HG02588 (cell line): ENCODE results near the gene SOX18.

Source experiments
- ATAC-seq: cut with Tn5 transposase; IDR thresholded peaks from one replicate; pipeline ENCODE4 v1.9.1; 2021; ENCODE audit warnings: mild to moderate bottlenecking, moderate library complexity; ENCODE audit not compliant: unreplicated experiment

SOX18 gene

DNA sequence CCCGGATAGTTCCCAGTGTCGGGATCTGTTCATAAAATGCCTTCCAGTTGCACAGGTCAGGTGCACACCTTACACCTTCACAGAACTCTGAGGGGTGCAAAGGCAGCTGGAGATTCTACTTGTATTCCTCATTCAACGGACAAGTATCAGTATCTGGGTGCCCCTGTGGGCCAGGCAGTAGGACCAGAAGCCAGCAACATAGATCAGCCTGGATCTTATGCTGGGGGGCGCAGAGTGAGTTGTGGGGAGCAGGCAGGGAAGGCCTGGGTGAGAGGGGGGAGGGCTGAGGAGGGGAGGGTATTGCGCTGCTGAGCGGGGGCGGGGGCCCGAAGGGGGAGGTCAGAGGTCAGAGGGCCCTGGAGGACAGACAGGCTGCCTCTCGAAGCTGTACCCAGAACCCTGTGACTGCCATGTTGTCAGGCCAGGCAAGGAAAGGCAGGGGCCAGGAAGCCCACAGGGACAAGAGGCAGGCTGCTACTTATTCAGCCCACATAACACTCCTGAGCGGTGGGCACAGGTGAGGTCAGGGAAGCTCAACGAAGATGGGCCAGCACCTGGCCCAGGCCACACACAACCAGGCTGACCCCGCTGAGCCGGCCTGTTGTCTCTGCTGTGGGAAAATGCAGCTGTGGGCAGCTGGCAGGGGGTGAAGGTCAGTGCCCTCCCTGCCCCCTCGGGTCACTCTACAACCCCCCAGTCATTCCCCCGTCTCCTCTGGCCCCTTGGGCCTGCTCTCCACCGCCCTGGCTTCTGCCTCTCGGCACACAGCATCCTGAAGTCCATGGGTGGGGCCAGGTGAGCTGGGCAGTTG, 31.6 kb upstream of the SOX18 start:
- no peak for ATAC-seq

DNA sequence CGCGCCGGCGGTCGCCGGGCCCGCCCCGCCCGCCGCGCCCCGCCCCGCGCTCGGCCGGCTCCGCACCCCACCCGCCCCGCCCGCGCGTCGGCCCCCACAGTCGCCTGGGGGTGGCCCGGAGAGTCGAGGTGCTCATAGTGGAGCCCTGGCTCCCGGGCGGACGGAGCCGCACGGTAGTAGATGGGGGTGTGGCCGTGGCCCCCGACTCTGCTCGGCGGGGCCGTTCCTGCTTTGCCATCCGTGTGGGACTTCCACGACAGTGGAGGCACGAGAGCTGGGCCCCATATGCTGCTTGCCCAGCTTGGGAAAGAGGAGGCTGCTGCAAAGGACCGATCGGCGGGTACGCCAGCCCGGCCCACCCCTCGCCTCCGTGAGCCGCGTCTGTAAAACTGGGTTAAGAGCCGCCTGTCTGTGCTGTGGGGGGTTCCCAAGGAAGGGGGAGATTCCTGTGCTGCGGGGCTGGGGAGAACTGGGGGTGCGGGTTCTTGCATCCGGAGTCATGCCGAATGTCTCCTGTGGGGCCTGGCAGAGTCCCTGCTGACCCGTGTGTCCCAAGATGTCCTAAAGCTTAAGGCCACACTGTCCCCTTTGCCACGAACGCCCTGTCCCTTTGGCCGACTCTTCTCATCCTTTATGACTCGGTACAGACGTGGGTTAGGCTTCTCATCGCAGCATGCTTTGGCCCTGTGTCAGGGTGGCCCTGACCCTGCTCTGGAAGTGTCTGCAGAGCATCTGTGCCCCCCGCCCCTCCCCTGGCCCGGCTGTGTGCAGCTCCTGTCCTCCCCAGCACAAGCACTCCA, 30.8 kb upstream of the SOX18 start, which contains the start of gene OPRL1:
Gene OPRL1, plus strand, starts transcription at position 70 of the 800 bp plus-strand sequence. CDS start 12,639 bp downstream, outside the sequence.
- ATAC-seq, result no peak

DNA sequence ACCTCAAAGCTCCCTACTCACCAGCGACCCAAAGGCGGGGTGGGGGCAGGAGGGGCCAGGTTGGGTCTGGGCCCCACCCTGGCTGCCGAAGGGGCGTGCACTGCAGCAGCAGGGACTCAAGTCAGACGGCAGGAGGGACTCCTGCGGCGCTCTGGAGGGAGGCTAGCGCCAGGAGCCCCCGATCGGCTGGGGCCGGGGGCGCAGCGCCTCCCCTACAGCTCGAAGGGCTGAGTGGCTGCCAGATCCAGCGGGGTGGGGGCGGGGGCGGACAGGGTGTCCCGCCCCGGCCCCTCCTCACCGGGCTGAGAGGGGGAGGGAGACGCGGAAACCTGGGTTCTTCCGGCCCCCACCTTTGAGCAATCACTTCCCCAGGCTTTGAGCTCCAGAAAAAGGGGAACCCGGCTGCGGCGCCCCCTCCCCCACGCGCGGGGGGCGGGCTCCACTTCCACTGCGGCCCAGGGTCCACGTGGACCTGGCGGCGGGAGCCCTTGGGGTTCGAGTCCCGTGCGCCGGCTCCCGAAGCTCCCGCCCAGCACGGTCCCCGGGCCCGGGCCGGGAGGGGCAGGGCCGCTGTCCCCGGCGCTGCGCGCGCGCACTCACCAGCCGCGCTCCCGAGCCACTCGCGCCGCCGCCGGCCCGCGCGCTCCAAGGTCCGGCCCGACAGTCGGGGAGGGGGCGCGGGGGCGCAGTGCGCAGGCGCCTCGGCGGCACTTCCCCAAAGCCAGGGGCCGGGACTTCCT, 30.0 kb upstream of the SOX18 start, which contains the start of gene RGS19:
Gene RGS19, minus strand, starts transcription at position 246 of the 740 bp plus-strand sequence. CDS start 2,632 bp downstream, outside the sequence.
- peak; percentile 33 for ATAC-seq

DNA sequence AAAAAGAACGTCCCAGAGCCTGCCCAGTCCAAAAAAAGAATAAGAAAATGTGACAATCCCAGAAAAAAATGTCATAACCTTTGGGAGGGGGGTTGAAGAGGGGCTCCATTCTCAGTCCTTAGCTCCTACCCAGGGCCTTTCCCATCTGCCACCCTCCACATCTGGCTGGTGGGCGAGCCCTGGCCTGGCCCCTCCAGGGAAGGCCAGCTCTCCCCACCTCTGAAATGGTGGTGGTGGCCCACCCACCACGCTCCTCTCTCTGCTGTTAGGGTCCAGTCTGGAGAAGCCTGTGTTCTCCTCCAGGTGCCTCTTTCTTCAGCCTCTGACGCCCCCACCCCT, 29.5 kb upstream of the SOX18 start:
- no peak for ATAC-seq

- no peak for ATAC-seq
These were observed 28.6 kb upstream of the SOX18 start for GRCh38 chr20:64077876-64078551.

DNA sequence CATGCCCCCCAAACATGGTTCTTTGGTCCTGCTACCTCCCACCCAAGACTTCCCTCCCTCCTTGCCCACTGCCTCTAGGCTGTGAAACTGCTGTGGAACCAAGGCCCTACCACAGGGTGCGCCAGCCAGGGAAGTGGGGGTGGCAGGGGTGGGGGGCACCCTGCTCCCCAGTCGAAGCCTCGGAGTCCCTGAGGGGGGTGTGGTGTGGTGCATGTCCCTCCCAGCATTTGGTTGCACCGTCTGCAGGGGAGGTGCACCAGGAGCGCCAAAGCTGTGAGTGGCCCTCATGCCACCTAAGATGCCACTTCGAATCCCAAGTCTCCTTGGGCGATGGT, 28.1 kb upstream of the SOX18 start:
- no peak for ATAC-seq

- ATAC-seq, result no peak
These were observed 27.7 kb upstream of the SOX18 start for GRCh38 chr20:64077094-64077493.

GRCh38 chr20:64076061-64076997, 26.9 kb upstream of the SOX18 start:
- ATAC-seq, result no peak

DNA sequence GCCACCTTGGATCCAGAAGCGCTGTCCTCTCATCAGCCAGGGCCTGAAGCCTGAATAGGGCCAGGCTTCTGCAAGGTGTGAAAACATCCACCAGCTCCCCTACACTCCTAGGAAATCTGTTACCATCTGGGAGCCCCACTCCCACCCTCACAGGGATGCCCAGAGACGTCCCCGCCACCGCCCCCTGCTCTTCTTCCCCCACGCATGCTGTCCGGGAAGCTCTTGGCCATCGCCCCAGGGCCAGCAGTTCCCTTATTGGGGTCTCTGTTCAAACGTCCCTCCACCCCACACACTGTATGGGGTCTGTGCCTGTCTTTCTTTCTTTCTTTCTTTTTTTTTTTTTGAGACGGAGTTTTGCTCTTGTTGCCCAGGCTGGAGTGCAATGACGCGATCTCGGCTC, 26.1 kb upstream of the SOX18 start:
- no peak for ATAC-seq

GRCh38 chr20:64074963-64075362, 25.5 kb upstream of the SOX18 start:
- no peak for ATAC-seq

DNA sequence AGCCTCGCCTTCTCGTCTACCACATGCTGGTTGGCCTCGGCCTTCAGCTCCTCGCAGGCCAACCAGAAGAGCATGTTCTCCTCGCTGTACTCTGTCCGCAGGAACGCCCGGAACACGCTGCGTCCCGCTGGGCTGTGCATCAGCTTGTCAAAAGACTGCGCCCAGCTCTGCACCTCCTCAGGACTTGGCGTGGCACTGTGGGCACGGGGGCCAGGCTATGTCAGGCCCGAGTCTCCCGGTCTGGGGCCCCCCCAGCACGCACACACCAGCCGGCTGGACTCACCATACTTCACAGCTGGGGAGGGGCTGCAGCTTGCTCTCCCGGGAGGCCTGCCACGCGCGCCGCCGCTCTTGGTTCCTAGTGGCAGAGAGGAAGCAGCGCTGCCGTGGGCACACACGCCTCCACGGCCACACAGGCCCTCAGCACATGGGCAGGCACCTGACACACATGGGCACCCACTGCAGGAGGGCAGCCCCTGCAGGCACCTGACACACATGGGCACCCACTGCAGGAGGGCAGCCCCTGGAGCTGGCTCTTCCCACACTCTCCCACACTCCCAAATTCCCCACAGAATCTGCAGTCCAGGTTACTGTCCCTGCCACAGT, 24.8 kb upstream of the SOX18 start:
- ATAC-seq, result no peak

DNA sequence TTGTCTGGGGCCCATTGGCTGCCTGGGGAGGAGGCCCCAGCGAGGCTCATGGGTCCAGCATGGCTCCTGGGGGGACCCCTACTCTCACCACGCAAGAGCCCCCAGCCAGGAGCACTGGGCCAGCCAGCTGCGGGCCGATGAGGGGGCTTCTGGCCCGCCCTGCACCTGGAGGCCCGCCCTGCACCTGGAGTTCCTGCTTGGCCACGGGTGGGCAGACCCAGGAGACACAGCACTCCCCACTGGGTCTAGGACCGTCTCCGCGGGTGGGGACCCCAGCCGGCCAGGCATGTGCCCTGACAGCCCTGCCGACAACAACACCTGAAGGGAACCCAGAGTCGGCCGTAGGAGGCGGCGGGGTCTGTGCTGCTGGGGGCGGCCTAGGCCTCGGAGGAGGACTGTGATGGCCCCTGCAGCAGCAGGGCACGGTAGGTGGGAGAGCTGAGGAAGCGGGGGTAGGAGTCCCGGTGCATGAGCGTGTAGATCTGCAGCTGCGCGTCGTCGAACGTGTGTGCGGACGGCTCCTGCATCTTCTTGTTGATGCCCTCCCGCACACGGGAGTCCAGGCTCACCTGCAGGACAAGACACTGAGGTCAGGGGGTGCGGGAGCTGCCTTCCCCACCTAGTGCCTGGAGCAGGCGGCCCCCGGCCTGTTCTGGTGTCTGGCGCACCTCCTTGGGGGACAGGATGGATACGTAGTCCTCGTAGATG, 24.2 kb upstream of the SOX18 start:
- ATAC-seq, result no peak

DNA sequence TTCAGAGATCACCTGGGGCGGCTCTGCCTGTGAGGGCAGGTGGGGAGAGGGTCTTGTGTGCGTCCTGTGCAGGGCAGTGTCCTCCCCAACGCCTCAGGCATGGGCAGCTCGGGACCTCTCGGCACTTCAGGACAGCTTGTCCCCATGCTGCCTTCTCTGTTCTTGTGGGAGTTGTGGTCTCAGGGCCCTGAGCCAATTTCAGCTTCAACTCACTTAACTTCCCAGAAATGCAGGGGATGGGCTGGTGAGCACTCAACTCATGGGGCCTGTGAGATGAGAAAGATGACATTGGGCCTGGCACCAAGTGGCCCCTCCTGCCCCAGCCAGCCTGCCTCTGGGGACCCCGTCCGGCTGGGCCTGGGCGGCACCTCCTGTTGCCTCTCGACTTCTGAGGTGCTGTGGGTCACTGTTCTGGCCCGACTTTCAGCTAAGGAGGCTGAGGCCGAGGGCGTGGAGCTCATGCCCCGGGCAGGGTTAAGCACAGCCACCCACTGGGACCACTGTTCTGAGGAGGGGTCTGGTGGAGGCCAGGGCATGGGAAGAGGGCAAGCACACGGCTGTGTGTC, 23.1 kb upstream of the SOX18 start:
- ATAC-seq, result no peak

DNA sequence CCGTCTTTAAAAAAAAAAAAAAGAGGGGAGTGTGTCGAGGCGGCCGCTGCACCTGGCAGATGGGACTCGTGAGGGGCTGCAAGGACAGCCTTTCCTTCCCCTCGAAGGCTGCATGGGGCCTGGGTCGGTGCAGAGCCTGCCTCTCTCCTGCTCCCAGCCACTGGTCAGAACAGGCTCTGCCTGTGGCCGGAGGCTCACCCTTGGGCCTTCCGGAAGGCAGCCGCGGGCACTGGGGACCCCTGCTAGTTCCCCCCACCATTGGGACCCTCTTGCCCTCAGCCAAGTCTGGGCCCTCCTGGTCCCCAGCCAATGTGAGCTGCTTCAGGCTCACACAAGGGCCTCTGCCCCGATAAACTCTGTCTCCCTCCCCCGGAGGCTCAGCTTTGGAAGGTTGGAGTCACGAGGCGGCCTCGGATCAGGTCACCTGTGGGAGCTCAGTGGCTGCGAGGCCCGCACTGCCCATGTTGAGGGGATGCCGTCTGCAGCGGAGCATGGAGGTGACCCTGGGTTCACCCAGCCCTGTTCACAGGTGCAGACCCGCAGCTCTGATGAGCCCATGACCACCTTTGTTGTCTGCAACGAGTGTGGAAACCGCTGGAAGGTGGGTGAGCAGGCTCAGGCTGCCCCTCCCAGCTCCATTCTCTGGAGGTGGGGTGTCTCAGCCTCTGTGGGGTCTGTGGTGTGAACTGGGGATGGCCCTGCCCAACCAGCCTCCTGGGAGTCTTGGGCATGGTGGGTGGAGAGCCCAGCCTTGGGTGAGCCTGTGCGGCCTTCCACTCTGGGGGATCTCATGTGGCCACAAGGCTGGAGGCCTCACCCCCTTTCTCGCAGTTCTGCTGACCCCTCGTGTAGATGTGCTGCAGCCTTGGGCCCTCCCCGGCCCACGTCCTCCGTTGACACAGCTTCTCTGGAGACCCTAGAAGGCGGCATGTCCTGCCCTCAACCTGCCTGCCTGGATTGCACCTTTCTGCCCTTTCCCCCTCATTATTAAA, 22.2 kb upstream of the SOX18 start:
- no peak for ATAC-seq

DNA sequence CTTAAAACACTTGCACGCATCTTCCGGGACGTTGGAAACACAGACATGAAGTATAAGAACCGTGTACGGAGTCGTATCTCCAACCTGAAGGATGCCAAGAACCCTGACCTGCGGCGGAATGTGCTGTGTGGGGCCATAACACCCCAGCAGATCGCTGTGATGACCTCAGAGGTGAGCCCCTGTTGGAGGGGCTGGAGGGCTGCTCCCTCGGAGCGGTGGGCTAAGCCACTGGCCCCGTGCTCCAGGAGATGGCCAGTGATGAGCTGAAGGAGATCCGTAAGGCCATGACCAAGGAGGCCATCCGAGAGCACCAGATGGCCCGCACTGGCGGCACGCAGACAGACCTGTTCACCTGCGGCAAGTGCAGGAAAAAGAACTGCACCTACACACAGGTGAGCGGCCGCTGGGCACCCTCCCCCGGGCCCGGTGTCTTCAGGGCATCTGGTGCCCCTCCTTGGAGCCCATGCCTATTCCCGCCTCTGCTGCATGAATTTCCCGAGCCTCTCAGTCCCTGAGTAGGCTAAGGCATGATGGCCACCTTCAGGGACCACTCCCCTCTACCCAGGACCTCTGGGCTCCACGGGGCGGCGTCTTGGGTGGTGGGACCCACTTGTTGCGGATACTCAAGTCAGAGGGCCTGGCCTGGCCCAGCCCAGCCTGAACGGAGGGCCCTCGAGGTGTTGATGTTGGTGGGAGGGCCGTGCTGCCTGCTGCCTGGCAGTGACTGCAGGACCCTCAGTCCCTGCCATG, 21.0 kb upstream of the SOX18 start:
- ATAC-seq, result no peak

DNA sequence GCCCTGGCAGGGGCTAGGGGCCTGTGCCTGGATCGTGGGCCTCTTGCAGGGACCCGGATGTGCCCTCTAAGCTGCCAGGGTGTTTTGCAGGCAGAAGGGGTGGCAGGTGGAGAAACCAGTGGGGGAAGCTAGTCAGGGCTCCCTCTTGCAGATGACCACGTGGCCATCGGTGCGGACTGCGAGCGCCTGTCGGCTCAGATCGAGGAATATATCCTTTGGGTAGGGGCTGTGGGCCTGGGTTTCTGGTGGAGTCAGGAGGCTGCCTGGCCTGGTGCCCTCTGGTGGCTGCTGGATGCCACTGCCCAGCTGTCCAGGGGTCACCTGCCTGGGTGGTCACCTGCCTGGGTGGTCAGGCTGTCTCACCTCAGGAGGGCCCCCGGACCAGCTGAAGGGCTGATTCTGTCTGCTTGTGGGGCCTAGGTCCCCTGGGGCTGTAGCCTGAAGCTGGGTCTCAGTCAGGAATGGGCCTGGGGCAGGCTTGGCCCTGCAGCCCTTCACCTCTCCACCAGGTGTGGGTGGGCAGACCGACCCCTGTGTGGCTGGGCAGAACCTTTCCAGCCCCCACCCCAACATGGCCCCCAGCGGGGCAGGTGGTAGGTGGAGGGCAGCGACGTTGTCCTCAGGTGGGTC, 20.3 kb upstream of the SOX18 start:
- no peak for ATAC-seq
